Neuron (in vitro differentiated cells): Measurements from ENCODE around the gene UVRAG.

Experiments used
- H2AFZ ChIP-seq: one replicate; pipeline ENCODE4 v1.6.1; 2013; ENCODE audit warnings: low read depth, mild to moderate bottlenecking, inconsistent platforms, low read length, moderate library complexity
- H3K27me3 ChIP-seq: one replicate; pipeline ENCODE4 v1.6.1; 2013; ENCODE audit warnings: low read length; ENCODE audit not compliant: insufficient read depth
- H3K36me3 ChIP-seq: one replicate; pipeline ENCODE4 v1.6.1; 2013; ENCODE audit warnings: low read length; ENCODE audit not compliant: insufficient read depth
- H3K4me1 ChIP-seq: one replicate; pipeline ENCODE4 v1.6.1; 2013; ENCODE audit warnings: low read length; ENCODE audit not compliant: insufficient read depth
- H3K4me3 ChIP-seq: 2 replicates; pipeline ENCODE4 v1.5.1; 2013; ENCODE audit warnings: mild to moderate bottlenecking, low read length, moderate library complexity
- H3K9me3 ChIP-seq: one replicate; pipeline ENCODE4 v1.6.1; 2013; ENCODE audit warnings: low read length

Gene UVRAG

DNA sequence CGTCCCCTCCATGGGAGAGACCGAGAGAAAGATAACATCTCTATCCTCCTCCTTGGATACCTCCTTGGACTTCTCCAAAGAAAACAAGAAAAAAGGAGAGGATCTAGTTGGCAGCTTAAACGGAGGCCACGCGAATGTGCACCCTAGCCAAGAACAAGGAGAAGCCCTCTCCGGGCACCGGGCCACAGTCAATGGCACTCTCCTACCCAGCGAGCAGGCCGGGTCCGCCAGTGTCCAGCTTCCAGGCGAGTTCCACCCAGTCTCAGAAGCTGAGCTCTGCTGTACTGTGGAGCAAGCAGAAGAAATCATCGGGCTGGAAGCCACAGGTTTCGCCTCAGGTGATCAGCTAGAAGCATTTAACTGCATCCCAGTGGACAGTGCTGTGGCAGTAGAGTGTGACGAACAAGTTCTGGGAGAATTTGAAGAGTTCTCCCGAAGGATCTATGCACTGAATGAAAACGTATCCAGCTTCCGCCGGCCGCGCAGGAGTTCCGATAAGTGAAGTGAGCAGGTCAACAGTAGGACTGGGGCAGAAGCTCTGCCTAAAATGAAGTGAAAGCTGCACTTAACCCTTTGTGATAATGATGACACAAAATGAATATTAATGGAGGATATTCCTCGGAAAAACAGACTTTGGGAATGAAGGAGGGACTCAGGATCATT is 326.0 kb downstream of the UVRAG start:
- peaks cover 30% of the 10 kb centered on the region for H3K36me3 ChIP-seq
- H3K27me3 ChIP-seq = no peaks in the 10 kb centered on the region
- no peak overlapping the region for H3K4me3 ChIP-seq
- no peaks in the 10 kb centered on the region for H3K9me3 ChIP-seq
- H3K4me1 ChIP-seq = no peaks in the 10 kb centered on the region
- no peak overlapping the region for H2AFZ ChIP-seq

DNA sequence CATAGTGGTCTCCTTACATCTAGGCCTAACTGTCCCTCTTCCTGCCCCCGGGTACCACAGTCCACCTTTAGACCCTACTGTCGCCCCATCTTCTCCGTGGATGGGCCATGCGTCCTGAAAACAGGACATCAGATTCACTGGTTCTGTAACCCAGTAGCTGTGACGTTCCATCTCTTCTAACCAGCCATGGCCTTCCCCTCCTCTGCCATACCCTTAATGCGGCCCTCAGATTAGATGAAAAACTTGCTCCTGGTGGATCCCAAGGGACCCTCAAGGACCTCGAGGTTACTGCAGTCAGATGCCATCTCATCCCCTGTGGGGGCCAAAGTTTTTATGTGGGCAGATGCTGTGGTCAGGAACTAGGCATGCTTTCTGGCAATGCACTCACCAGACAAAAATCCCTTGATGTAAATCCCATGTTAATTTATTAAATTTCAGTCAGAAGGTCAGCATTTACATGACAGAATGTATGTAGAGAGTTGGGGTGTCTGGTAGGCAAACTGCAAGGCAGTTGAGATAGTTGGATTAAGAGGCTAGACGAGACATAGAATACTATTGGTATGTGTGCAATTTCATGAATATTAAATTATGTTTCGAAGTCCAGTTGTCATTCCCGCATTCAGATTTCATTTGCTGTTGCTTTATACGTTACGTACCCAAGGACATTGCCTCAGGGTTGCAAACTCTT is 327.0 kb downstream of the UVRAG start:
- Histone ChIP-seq H3K4me1 (no peaks in the 10 kb centered on the region), H3K36me3 (peaks cover 30% of the 10 kb centered on the region), H3K4me3 (no peak overlapping the region), H3K27me3 (no peaks in the 10 kb centered on the region), H2AFZ (no peak overlapping the region), H3K9me3 (no peaks in the 10 kb centered on the region)

DNA sequence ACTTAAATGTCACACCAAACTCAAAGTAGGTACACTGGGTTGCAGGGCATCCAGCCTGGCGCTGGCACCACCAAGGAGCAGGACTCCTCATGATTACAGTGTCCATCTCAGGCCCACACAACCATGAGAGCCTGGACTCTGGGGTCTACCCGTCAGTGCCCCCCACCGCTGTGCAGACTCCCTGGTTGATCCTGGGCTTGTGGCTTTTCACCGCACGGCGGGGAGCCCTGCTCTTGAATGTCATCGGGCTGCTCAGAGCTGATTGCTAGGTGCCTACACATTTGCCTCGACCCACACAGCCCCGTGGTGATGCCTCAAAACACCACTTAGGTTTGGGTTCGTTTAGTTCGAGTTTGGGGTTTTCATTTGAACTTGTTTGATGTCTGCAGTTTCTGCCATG is 328.3 kb downstream of the UVRAG start:
- Histone ChIP-seq H3K9me3 (no peaks in the 10 kb centered on the region), H3K36me3 (peaks cover 26% of the 10 kb centered on the region), H3K27me3 (no peaks in the 10 kb centered on the region), H3K4me3 (no peak overlapping the region), H3K4me1 (no peaks in the 10 kb centered on the region), H2AFZ (no peak overlapping the region)

DNA sequence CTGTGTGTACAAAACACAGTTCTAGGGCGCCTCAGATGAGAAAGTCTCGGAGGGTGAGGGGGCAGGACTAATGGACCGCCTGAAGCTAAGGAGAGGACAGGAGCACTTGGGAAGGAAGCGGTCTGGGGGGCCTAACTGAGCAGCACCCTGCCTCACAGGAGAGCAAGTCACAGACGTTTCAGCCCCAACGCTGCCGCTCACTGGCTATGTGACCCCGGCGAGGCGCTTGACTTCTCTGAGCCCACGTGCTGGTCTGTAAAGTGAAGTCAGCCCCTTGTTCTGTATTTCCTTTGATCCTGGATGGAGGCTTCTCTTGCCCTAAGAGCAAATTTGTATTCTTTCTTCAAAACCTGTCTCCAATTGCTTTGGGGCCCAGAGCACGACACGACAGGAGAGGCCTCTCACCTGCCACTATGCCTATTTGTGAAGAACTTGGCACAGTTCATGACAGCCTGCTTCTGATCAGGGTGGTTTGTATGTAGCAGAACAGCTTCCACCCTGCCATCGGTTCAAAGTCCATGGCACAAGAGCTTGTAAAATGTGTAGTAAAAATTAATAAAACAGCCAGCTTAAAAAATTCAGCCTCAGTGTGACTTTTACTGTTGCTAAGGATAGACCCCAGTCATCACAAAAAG is 332.2 kb downstream of the UVRAG start:
- no peaks in the 10 kb centered on the region for H3K9me3 ChIP-seq
- peaks cover 7% of the 10 kb centered on the region for H3K36me3 ChIP-seq
- no peak overlapping the region for H2AFZ ChIP-seq
- no peak overlapping the region for H3K4me3 ChIP-seq
- no peaks in the 10 kb centered on the region for H3K4me1 ChIP-seq
- H3K27me3 ChIP-seq = no peaks in the 10 kb centered on the region

DNA sequence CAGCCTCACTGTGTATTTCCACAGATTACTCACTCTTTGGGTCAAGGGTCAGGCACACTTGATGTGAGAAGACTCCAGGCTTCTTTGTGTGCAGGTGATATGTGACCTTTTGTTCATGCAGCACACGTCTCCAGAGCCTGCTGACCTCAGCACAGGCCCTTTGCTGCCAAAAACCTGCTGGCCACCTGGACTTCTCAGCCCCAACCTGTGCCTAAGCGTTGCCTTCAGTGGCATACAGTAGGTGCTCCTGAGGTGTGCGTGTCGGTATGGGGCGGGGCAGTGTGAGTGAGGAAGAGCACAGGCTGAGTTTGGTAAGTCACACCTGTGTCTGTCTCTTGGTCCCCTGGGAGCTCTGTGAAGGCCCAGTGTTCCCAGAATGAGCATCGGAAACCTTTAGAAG is 333.2 kb downstream of the UVRAG start:
- H3K4me1 ChIP-seq = no peaks in the 10 kb centered on the region

DNA sequence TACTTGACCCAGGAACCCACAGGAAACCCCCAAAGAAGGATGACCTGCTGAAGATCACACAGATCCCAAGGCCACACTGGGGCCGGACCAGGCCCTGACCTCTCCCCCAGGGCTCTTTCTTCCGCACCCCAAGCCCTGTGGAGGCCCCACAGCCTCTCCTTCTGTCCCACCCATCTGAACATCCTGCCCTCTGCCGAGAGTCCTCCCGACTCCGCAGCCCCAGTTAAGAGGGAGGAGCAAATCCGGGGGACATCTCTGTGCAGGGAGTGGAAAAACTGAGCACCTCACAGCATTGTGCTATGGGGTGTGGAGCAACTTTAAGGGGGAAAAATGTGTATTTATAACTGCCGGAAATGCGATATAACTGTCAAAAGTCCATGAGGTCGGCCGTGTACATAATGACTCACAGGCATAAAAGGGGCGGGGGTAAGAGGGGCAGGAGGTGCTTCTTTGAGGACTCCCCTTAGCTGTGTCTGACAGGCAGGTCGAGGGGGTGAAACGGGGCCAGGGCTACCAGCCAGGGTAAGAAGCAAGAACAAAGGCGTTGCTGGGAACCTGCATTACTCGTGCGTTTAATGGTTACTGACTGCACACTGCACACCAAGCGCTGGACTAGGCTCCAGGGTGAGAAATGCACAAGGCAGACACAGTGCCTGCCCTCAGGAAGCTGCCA is 334.1 kb downstream of the UVRAG start:
- Histone ChIP-seq H2AFZ (no peak overlapping the region), H3K9me3 (no peaks in the 10 kb centered on the region), H3K27me3 (no peaks in the 10 kb centered on the region), H3K36me3 (no peaks in the 10 kb centered on the region), H3K4me1 (no peaks in the 10 kb centered on the region), H3K4me3 (no peak overlapping the region)

More for the DNA sequence above, 333.2 kb downstream of the UVRAG start:
- no peaks in the 10 kb centered on the region for H3K9me3 ChIP-seq
- no peak overlapping the region for H2AFZ ChIP-seq
- no peaks in the 10 kb centered on the region for H3K36me3 ChIP-seq
- H3K27me3 ChIP-seq = no peaks in the 10 kb centered on the region
- H3K4me3 ChIP-seq = no peak overlapping the region

DNA sequence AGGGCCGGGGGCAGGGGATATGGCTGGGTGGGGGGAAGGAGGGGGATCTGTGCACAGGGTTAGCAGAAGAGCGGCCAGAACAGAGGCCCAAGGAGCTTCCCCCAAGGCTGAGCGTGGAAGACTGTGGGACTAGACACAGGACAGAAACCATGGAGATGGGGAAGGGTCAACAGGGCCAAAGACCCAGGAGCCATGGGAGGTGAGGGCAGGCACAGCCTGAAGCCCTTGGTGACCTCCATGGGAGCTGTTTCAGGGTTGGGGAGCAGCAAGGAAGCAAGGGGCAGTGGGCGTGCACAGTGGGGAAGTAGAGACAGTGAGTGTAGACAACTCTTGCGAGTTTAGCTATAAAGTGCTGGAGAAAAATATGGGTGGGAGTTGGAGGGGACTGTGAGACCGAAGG is 334.7 kb downstream of the UVRAG start:
- H3K27me3 ChIP-seq = peaks cover 3% of the 10 kb centered on the region
- H3K4me1 ChIP-seq = no peaks in the 10 kb centered on the region
- H3K4me3 ChIP-seq = no peak overlapping the region
- no peaks in the 10 kb centered on the region for H3K36me3 ChIP-seq
- H2AFZ ChIP-seq = no peak overlapping the region
- no peaks in the 10 kb centered on the region for H3K9me3 ChIP-seq

DNA sequence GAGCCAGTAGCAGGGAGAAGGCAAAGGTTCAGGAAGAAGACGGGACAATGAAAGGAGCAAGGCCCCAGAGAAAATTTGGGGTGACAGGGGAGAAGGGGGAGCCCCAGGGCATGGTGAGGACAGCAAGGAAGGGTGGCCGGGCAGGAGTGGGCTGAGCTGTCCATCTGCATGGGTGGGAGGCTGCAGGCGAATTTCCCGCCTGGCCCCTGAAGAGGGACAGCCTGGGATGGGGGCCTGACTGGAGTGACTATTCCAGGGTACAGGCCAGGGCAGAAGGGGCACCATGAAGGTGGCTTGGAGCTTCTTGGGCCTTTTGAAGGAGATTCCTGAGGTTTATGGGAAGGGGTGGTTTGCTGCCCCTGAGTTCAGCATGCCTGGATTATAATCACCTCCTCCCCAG is 335.1 kb downstream of the UVRAG start:
- Histone ChIP-seq H3K4me1 (no peaks in the 10 kb centered on the region), H3K4me3 (no peak overlapping the region), H2AFZ (no peak overlapping the region), H3K36me3 (no peaks in the 10 kb centered on the region), H3K27me3 (peaks cover 3% of the 10 kb centered on the region), H3K9me3 (no peaks in the 10 kb centered on the region)

DNA sequence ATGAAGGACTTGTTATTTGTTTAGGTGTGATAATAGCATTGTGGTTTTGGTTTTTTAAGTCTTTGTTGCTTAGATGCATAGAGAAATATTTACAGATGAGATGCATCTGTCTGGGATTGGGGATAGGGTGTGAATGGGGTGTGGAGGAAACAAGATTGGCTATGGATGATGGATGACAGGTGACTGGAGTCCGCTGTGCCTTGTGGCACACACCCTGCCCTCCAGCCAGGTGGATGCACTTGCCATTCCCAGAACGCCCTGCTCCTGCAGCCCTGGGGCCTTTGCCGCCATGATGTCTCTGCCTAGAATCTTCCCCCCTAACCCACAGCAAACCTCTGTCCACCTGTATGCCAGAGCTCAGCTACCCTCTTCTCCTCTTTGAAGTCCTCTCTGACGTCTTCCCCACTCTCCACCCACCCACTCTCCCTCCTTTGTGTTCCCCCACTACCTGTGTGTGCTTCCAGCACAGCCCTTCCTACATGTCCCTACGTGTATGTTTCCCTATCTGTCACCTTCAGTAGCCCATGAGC is 336.6 kb downstream of the UVRAG start:
- no peaks in the 10 kb centered on the region for H3K4me1 ChIP-seq
- no peak overlapping the region for H3K4me3 ChIP-seq
- H3K9me3 ChIP-seq = no peaks in the 10 kb centered on the region
- peaks cover 3% of the 10 kb centered on the region for H3K27me3 ChIP-seq
- no peak overlapping the region for H2AFZ ChIP-seq
- no peaks in the 10 kb centered on the region for H3K36me3 ChIP-seq

DNA sequence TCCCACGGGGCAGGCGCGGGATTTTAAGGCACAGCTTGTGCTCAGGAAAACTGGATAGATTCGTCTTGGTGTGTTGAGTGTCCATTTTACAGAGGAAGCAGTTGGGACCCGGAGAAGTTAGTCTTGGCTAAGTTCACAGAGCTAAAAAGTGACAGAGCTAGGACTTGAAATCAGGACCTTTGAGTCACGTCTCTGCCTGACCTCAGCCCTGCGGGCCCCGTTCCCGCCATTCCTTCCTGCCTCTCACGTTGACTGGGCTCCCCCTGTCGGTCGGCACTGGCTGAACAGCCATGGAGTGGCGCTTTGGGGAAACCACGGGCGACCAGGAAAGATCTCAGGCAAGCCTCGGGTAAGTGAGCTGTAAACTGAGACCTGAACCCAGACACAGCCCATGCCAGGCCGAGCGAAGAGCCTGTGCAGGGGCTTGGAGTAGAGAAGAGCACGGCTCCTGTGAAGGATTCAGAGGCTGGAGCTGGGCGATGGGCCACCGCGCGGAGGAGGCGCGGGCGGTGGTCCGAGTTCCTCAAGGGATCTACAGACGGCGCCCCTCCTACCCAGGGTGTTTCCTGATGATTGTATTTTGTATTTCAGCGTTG is 337.2 kb downstream of the UVRAG start:
- Histone ChIP-seq H3K4me1 (no peaks in the 10 kb centered on the region), H3K36me3 (no peaks in the 10 kb centered on the region), H3K27me3 (peaks cover 3% of the 10 kb centered on the region), H3K9me3 (no peaks in the 10 kb centered on the region), H3K4me3 (no peak overlapping the region), H2AFZ (no peak overlapping the region)

DNA sequence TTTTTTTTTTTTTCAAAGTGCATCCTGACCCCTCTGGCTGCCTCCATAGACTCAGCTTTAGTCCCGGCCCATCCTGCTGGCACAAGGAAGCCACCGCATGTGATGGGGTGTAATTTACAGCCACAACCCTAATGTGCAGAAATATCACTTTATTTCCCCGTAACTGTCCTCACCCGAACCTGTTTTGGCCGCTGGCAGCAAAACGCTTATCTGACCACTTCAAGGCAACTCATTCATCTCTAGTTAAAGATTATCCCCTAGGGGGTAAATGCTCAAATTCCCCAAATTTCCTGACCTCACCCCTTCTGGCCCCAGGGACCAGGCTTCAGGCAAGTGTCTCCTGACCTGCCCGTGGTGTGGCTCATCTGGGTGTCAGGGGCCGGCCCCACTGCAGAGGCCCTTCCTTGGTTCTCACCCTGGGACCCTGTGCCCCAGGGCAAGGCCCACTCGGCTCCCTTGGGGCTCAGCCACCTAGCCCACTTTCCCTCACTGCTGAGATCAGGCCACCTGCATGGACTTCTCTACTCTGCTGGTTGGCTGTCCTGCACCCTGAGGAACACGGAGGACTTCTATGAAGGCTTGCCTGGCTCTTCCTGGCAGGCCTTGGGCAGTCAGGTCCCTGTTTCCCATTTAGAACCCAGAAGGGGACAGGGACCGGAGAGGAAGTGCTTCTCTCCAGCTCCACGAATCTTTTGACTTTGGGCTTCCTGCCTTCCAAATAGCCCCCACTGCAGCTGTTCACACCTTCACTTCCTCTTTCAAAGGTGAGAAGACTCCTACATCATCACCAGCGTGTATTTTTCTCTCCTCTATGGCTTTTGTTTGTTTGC is 337.9 kb downstream of the UVRAG start:
- Histone ChIP-seq H3K36me3 (no peaks in the 10 kb centered on the region), H3K9me3 (no peaks in the 10 kb centered on the region), H3K27me3 (peaks cover 3% of the 10 kb centered on the region), H2AFZ (no peak overlapping the region), H3K4me3 (no peak overlapping the region), H3K4me1 (no peaks in the 10 kb centered on the region)

DNA sequence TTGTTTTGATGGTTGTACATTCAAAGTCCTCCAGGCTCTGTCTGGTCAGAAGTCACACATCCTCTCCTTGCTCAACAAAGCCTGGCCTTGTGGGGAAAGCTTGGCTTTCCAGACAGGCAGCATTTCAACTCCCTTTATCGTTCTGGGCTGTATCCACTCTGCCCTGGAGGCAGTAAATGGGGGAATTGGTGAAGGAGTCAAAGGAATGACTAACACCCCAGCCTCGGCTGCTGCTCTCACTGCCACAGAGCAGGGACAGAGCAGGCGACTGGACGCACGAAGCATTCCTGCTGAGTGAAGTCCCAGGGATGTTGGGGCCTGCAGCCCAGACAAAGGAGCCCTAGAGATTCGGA is 338.5 kb downstream of the UVRAG start:
- no peaks in the 10 kb centered on the region for H3K9me3 ChIP-seq
- no peaks in the 10 kb centered on the region for H3K4me1 ChIP-seq
- H3K36me3 ChIP-seq = no peaks in the 10 kb centered on the region
- no peak overlapping the region for H3K4me3 ChIP-seq
- H2AFZ ChIP-seq = no peak overlapping the region
- H3K27me3 ChIP-seq = peaks cover 3% of the 10 kb centered on the region
